Liver (tissue), 3 donors: ENCODE measurements around the gene FOXP3.

Source experiments
- ATF3 ChIP-seq: IDR thresholded peaks from 2 replicates; pipeline ENCODE4 v1.6.1; 2016; ENCODE audit warnings: antibody characterized with exemption
- CTCF ChIP-seq: fragments of 150-350 bp; IDR thresholded peaks from 2 replicates; pipeline ENCODE4 v1.5.1; 2017; ENCODE audit warnings: improper control_type of control experiment, low read depth, low read length; ENCODE audit not compliant: missing input control
- JUND ChIP-seq, 2 donors: IDR thresholded peaks; 2 replicates each; pipeline ENCODE4 v1.6.1; 2016; ENCODE audit warnings: antibody characterized with exemption in 2 of 2
- MAX ChIP-seq: IDR thresholded peaks from 2 replicates; pipeline ENCODE4 v1.6.1; 2016; ENCODE audit warnings: antibody characterized with exemption
- RAD21 ChIP-seq, 2 donors: IDR thresholded peaks; 2 replicates each; pipeline ENCODE4 v1.6.1; 2016; ENCODE audit warnings: antibody characterized with exemption in 2 of 2, mild to moderate bottlenecking in 2 of 2
- REST ChIP-seq: IDR thresholded peaks from 2 replicates; pipeline ENCODE4 v1.6.1; 2016; ENCODE audit warnings: antibody characterized with exemption, mild to moderate bottlenecking
- SP1 ChIP-seq: IDR thresholded peaks from 2 replicates; pipeline ENCODE4 v1.6.1; 2018; ENCODE audit warnings: antibody characterized with exemption, mild to moderate bottlenecking
- YY1 ChIP-seq: IDR thresholded peaks from 2 replicates; pipeline ENCODE4 v1.6.1; 2016; ENCODE audit warnings: antibody characterized with exemption, mild to moderate bottlenecking
- donor health status: healthy.
- donor health status: healthy.

GRCh38 chrX:49204709-49205108 lies 59.8 kb downstream of the FOXP3 start:
- TF ChIP-seq ATF3 (no peak), REST (no peak), CTCF (no peak), YY1 (no peak), JUND (IDR thresholded peaks at IDR 0.05) (no peak), MAX (no peak), RAD21 (IDR thresholded peaks at IDR 0.05) (no peak), SP1 (no peak)
